ENCODE data around the gene CCDC3.
A peak's percentile ranks its signal among the peaks of the same experiment; 100 is the strongest.

Gene CCDC3

GRCh38 chr10:12896251-12896650, 105.3 kb downstream of the CCDC3 start:
- Histone ChIP-seq H3K9me3 (peaks cover 0 to 8% (median 4%) of the 10 kb centered on the region in 3 donors), H3K27me3 (no peaks in the 10 kb centered on the region), H3K27ac (no peak overlapping the region), H3K4me3 (no peak overlapping the region), H3K4me1 (peaks cover 0 to 6% (median 2%) of the 10 kb centered on the region in 4 donors), H3K36me3 (peaks cover 20 to 31% (median 30%) of the 10 kb centered on the region in 3 donors)
- TF ChIP-seq CTCF (IDR thresholded peaks at IDR 0.05): no peak
- intact Hi-C loops (cut with DNase I; ENCODE audit: low total_unique reads): no loop called here
- no peak for DNase-seq

GRCh38 chr10:12892924-12893323, 108.6 kb downstream of the CCDC3 start:
- no peak for DNase-seq
- intact Hi-C loops (cut with DNase I; ENCODE audit: low total_unique reads): no loop called here
- peaks cover 0 to 32% (median 17%) of the 10 kb centered on the region in 4 donors for H3K4me1 ChIP-seq
- H3K36me3 ChIP-seq: peaks cover 16 to 22% (median 20%) of the 10 kb centered on the region in 3 donors
- no peak for TF ChIP-seq CTCF (IDR thresholded peaks at IDR 0.05)
- no peaks in the 10 kb centered on the region for H3K27me3 ChIP-seq
- no peak overlapping the region for H3K4me3 ChIP-seq
- H3K27ac ChIP-seq: no peak overlapping the region
- H3K9me3 ChIP-seq: peaks cover 0 to 8% (median 4%) of the 10 kb centered on the region in 3 donors

GRCh38 chr10:12890958-12891357, 110.6 kb downstream of the CCDC3 start:
- no peak for TF ChIP-seq CTCF (IDR thresholded peaks at IDR 0.05)
- peak overlapping the region; percentile 50 to 78 for H3K27ac ChIP-seq
- peaks cover 0 to 52% (median 36%) of the 10 kb centered on the region in 4 donors for H3K4me1 ChIP-seq
- intact Hi-C loops (cut with DNase I; ENCODE audit: low total_unique reads): no loop called here
- H3K27me3 ChIP-seq: no peaks in the 10 kb centered on the region
- no peak overlapping the region for H3K4me3 ChIP-seq
- H3K9me3 ChIP-seq: peaks cover 0 to 8% (median 4%) of the 10 kb centered on the region in 3 donors
- H3K36me3 ChIP-seq: peaks cover 0 to 3% (median under 1%) of the 10 kb centered on the region in 3 donors
- DNase-seq: no peak

- peak overlapping the region; percentile 77 to 78 for H3K27ac ChIP-seq
- H3K4me1 ChIP-seq: peaks cover 0 to 57% (median 36%) of the 10 kb centered on the region in 4 donors
- intact Hi-C loops (cut with DNase I; ENCODE audit: low total_unique reads): no loop called here
- DNase-seq: peak; percentile 48 to 84
- no peaks in the 10 kb centered on the region for H3K27me3 ChIP-seq
- peaks cover 0 to 7% (median 2%) of the 10 kb centered on the region in 3 donors for H3K9me3 ChIP-seq
- no peak for TF ChIP-seq CTCF (IDR thresholded peaks at IDR 0.05)
- no peak overlapping the region for H3K4me3 ChIP-seq
- no peaks in the 10 kb centered on the region for H3K36me3 ChIP-seq
Measured at GRCh38 chr10:12888470-12888869, 113.0 kb downstream of the CCDC3 start.

GRCh38 chr10:12887780-12888179, 113.7 kb downstream of the CCDC3 start:
- Histone ChIP-seq H3K9me3 (no peaks in the 10 kb centered on the region), H3K27ac (peak overlapping the region; percentile 77 to 78), H3K36me3 (no peaks in the 10 kb centered on the region), H3K4me3 (no peak overlapping the region), H3K27me3 (no peaks in the 10 kb centered on the region), H3K4me1 (peaks cover 0 to 57% (median 36%) of the 10 kb centered on the region in 4 donors)
- intact Hi-C loops (cut with DNase I; ENCODE audit: low total_unique reads): no loop called here
- DNase-seq: no peak
- TF ChIP-seq CTCF (IDR thresholded peaks at IDR 0.05): no peak

GRCh38 chr10:12884851-12885250, 116.7 kb downstream of the CCDC3 start:
- H3K36me3 ChIP-seq: no peaks in the 10 kb centered on the region
- H3K9me3 ChIP-seq: no peaks in the 10 kb centered on the region
- H3K4me3 ChIP-seq: no peak overlapping the region
- peaks cover 0 to 41% (median 27%) of the 10 kb centered on the region in 4 donors for H3K4me1 ChIP-seq
- no peak for TF ChIP-seq CTCF (IDR thresholded peaks at IDR 0.05)
- no peak for DNase-seq
- H3K27me3 ChIP-seq: no peaks in the 10 kb centered on the region
- intact Hi-C loops (cut with DNase I; ENCODE audit: low total_unique reads): no loop called here
- H3K27ac ChIP-seq: no peak overlapping the region
